ENCODE data around the gene HPDL.

HPDL gene

DNA sequence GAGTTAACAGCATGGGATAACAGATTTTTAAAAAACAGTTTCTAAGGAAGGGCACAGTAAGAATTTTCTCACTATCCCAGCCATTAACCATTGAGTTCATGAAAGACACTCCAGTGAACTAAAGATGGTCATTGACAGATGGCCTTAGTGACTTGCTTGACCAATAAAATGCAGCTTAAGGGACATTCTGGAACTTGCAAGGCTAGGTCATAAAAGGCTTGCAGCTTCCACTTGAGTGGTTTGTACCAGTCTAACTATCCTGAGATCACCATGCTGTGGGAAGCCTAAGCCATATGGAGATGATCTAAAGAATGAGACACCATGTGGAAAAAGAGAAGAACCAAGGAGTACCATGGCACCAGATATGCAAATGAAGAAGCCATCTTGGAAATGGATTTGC, 51.5 kb downstream of the HPDL start:
- Histone ChIP-seq H3K4me3 (ENCODE audit: low read depth, low read length) (no peak overlapping the region), H3K9me3 (ENCODE audit: severe bottlenecking) (no peaks in the 10 kb centered on the region), H3K36me3 (no peaks in the 10 kb centered on the region), H3K27me3 (ENCODE audit: insufficient read depth, low read depth, severe bottlenecking) (no peaks in the 10 kb centered on the region), H3K27ac (no peak overlapping the region)
- TF ChIP-seq, protein P1, sequence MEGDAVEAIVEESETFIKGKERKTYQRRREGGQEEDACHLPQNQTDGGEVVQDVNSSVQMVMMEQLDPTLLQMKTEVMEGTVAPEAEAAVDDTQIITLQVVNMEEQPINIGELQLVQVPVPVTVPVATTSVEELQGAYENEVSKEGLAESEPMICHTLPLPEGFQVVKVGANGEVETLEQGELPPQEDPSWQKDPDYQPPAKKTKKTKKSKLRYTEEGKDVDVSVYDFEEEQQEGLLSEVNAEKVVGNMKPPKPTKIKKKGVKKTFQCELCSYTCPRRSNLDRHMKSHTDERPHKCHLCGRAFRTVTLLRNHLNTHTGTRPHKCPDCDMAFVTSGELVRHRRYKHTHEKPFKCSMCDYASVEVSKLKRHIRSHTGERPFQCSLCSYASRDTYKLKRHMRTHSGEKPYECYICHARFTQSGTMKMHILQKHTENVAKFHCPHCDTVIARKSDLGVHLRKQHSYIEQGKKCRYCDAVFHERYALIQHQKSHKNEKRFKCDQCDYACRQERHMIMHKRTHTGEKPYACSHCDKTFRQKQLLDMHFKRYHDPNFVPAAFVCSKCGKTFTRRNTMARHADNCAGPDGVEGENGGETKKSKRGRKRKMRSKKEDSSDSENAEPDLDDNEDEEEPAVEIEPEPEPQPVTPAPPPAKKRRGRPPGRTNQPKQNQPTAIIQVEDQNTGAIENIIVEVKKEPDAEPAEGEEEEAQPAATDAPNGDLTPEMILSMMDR (IDR thresholded peaks at IDR 0.05; ENCODE audit: low read depth, low read length), result no peak
- no peak for DNase-seq

Data from WERI-Rb-1 (cell line).